Right lobe of liver (tissue), 4 donors: ENCODE data around the gene PSORS1C2.

ENCODE experiments used
- POLR2A ChIP-seq: fragments of 450-650 bp; IDR thresholded peaks from one replicate; pipeline ENCODE4 v1.6.1; 2017; ENCODE audit warnings: antibody characterized with exemption, mild to moderate bottlenecking
- TF ChIP-seq, protein P1 (sequence below), 4 donors: fragments of 200-600 bp in 3 of 4; fragments of 450-650 bp in 1 of 4; IDR thresholded peaks; one replicate each; pipeline versions ENCODE4 v1.5.1 to v1.8.0; 2016 to 2022; ENCODE audit warnings: antibody characterized with exemption in 4 of 4, mild to moderate bottlenecking in 2 of 4
- donor health status: DM: no; HTN: no; CAD: no.
- donor health status: DM: no; HTN: no; CAD: no.
- donor health status: DM: no; HTN: yes; CAD: no.

DNA sequence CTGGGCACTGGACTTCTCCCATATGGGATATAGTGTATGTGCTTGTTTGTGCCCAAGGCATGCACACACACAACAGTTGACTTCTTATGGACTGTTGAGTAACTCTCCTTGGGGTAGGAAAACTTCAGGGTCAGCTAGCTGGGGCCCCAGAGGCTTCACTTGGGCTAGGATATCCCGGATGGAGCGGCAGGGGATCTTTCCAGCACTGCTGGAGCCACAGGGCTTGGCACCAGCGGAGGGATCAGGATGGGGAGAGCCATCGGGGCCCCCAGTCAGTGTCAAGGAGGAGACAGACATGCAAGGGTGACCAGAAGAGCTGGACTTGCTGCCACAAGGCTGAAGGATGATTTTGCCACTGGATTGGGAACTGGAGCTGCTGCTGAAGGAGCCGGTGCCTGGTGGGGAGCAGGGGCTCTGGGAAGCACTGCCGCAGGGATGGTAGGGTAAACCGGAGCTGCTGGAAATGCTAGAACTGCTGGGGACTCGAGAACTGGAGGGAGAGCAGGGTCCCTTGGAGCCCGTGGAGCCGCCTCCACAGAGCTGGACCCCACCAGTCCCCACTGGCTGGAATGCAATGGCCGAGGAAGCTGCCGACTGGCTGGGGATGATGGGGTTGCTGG, 22.8 kb downstream of the PSORS1C2 start:
- TF ChIP-seq, protein P1, sequence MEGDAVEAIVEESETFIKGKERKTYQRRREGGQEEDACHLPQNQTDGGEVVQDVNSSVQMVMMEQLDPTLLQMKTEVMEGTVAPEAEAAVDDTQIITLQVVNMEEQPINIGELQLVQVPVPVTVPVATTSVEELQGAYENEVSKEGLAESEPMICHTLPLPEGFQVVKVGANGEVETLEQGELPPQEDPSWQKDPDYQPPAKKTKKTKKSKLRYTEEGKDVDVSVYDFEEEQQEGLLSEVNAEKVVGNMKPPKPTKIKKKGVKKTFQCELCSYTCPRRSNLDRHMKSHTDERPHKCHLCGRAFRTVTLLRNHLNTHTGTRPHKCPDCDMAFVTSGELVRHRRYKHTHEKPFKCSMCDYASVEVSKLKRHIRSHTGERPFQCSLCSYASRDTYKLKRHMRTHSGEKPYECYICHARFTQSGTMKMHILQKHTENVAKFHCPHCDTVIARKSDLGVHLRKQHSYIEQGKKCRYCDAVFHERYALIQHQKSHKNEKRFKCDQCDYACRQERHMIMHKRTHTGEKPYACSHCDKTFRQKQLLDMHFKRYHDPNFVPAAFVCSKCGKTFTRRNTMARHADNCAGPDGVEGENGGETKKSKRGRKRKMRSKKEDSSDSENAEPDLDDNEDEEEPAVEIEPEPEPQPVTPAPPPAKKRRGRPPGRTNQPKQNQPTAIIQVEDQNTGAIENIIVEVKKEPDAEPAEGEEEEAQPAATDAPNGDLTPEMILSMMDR (IDR thresholded peaks at IDR 0.05), result no peak
- no peak for TF ChIP-seq POLR2A
